GM21447 (cell line): ENCODE measurements around the gene RABL6.
"Not testable (repeated sequence)": the region's sequence is repeated elsewhere in the genome, so short reads cannot be mapped to it uniquely, and the experiment has no call there.

Experiments
- ATAC-seq: cut with Tn5 transposase; IDR thresholded peaks from one replicate; pipeline ENCODE4 v1.9.1; 2021; ENCODE audit not compliant: unreplicated experiment

The RABL6 gene

GRCh38 chr9:136775191-136775590 is 32.6 kb upstream of the RABL6 start:
- no peak for ATAC-seq

- ATAC-seq = no peak
Observed at GRCh38 chr9:136776947-136777346, 30.8 kb upstream of the RABL6 start.

GRCh38 chr9:136777359-136777758 is 30.4 kb upstream of the RABL6 start:
- no peak for ATAC-seq

GRCh38 chr9:136779808-136780207 is 27.9 kb upstream of the RABL6 start:
- ATAC-seq = no peak

- ATAC-seq = no peak
Observed at GRCh38 chr9:136782452-136782851, 25.3 kb upstream of the RABL6 start.

- no peak for ATAC-seq
Observed at GRCh38 chr9:136784249-136784996, 23.3 kb upstream of the RABL6 start.

GRCh38 chr9:136784997-136785361 is 22.8 kb upstream of the RABL6 start:
- ATAC-seq = no peak

GRCh38 chr9:136785565-136786355 is 22.0 kb upstream of the RABL6 start:
- ATAC-seq = not testable (repeated sequence)

- ATAC-seq = no peak
Observed at GRCh38 chr9:136786451-136786850, 21.3 kb upstream of the RABL6 start.

- ATAC-seq = not testable (repeated sequence)
Observed at GRCh38 chr9:136786983-136787382, 20.8 kb upstream of the RABL6 start.

- ATAC-seq = no peak
Observed at GRCh38 chr9:136787690-136788400, 19.9 kb upstream of the RABL6 start.

- not testable (repeated sequence) for ATAC-seq
Observed at GRCh38 chr9:136788644-136789522, 18.9 kb upstream of the RABL6 start.

- no peak for ATAC-seq
Observed at GRCh38 chr9:136789523-136789937, 18.2 kb upstream of the RABL6 start.

GRCh38 chr9:136790640-136791515 is 16.9 kb upstream of the RABL6 start, which contains the start of gene TMEM141:
Gene TMEM141, plus strand, starts transcription at chr9:136791344. Its CDS starts 27 bp downstream, at chr9:136791371.
- ATAC-seq = peak; percentile 76

- peak; percentile 17 for ATAC-seq
Observed at GRCh38 chr9:136791516-136792276, 16.1 kb upstream of the RABL6 start.

- ATAC-seq = no peak
Observed at GRCh38 chr9:136792321-136793085, 15.2 kb upstream of the RABL6 start.

GRCh38 chr9:136793086-136793946 is 14.4 kb upstream of the RABL6 start:
- no peak for ATAC-seq
